ENCODE measurements around the gene LZTS3. TPM values are rescaled to one million over a fixed set of nuclear protein-coding genes. Genes with fewer than 3 reads are reported as not detected.

Gene LZTS3
- polyA plus RNA-seq, 2 of the 4 experiments (the other 2 are of a cell fraction) = 3.8 TPM

GRCh38 chr20:3161316-3162079 is 11.9 kb downstream of the LZTS3 start (continued):
- no peak for TF ChIP-seq BCL3 (IDR thresholded peaks at IDR 0.05)

GRCh38 chr20:3160418-3160817 is 12.9 kb downstream of the LZTS3 start:
- POLR2A ChIA-PET = interaction anchor here (0.6 to 1.7 kb wide), 2 partner anchors 11 to 14 kb away, joined by 6 to 7 read pairs; no protein-coding TSS in a partner anchor
- TF ChIP-seq HOXB13 (CRISPR knock-in tag; IDR thresholded peaks at IDR 0.05; ENCODE audit: low read depth) (no peak), HOXB5 (CRISPR knock-in tag; IDR thresholded peaks at IDR 0.05) (no peak), FOSL2 (IDR thresholded peaks at IDR 0.05) (no peak), FOSL2 (CRISPR knock-in tag; IDR thresholded peaks at IDR 0.05) (no peak), EHMT2 (IDR thresholded peaks at IDR 0.05; ENCODE audit: low read depth) (no peak), ZSCAN20 (CRISPR knock-in tag; IDR thresholded peaks at IDR 0.05) (no peak), SMC3 (IDR thresholded peaks at IDR 0.05) (no peak), CTCF (IDR thresholded peaks at IDR 0.05) (no peak), ZC3H11A (IDR thresholded peaks at IDR 0.05) (no peak), RARB (CRISPR knock-in tag; IDR thresholded peaks at IDR 0.05) (no peak), RFX5 (IDR thresholded peaks at IDR 0.05) (no peak), HEYL (CRISPR knock-in tag; IDR thresholded peaks at IDR 0.05) (no peak), JUN (IDR thresholded peaks at IDR 0.05) (no peak), MAX (IDR thresholded peaks at IDR 0.05) (no peak), JUNB (IDR thresholded peaks at IDR 0.05) (no peak), MAFK (IDR thresholded peaks at IDR 0.05; ENCODE audit: partially characterized antibody) (no peak)
- H3K27ac ChIP-seq = peak overlapping the region; percentile 85 to 89
- peak overlapping the region; percentile 56 for H3K4me2 ChIP-seq
- DNase-seq (ENCODE audit: low read depth in 1 of 2, low spot score in 1 of 2) (no peak), FAIRE-seq (no peak), ATAC-seq (no peak)
- CTCF ChIA-PET = interaction anchor here (0.7 to 3.3 kb wide), 10 partner anchors 9 to 307 kb away, joined by 3 to 17 read pairs (median 4); no protein-coding TSS in a partner anchor
- WGBS (ENCODE audit: missing lambda C conversion rate) = 87% methylated on average over 6 of the region's 6 CpGs
- H3K4me1 ChIP-seq = peaks cover 19% of the 10 kb centered on the region; the same call in 2 of the 3 replicates
- H3K4me3 ChIP-seq = peak overlapping the region; percentile 69
- H3K9me3 ChIP-seq = no peaks in the 10 kb centered on the region

- Histone ChIP-seq H3K4me1 (peaks cover 19% of the 10 kb centered on the region; the same call in 2 of the 3 replicates), H3K27ac (peak overlapping the region; percentile 85 to 89), H3K9me3 (no peaks in the 10 kb centered on the region), H3K4me3 (peak overlapping the region; percentile 69), H3K4me2 (peak overlapping the region; percentile 99)
- CTCF ChIA-PET = interaction anchor here (0.9 to 3.7 kb wide), 6 partner anchors 9 to 305 kb away, joined by 3 to 15 read pairs (median 4); no protein-coding TSS in a partner anchor
- POLR2A ChIA-PET = interaction anchor here (0.6 to 1.7 kb wide), 4 partner anchors 13 to 35 kb away, joined by 3 to 6 read pairs (median 3); partner anchors contain the start of gene LZTS3
- FAIRE-seq = no peak
- no peak for TF ChIP-seq EHF (CRISPR knock-in tag; IDR thresholded peaks at IDR 0.05)
- DNase-seq (ENCODE audit: low read depth in 1 of 2, low spot score in 1 of 2) = peak in 1 of 2 experiments; percentile 28
- 7% methylated on average over 10 of the region's 10 CpGs for WGBS (ENCODE audit: missing lambda C conversion rate)
- ATAC-seq = peak in 1 of 2 experiments; percentile 25; a peak in 3 of 6 replicates
Measured at GRCh38 chr20:3158968-3159431, 14.3 kb downstream of the LZTS3 start.

All from A549 (cell line).